Endothelial cell (in vitro differentiated cells): ENCODE results near the gene SSPN. TPM values are rescaled to one million over a fixed set of nuclear protein-coding genes. Genes with fewer than 3 reads are reported as not detected.

ENCODE experiments used
- DNase-seq: peaks from one replicate; pipeline ENCODE4 v3.0.0; 2021; ENCODE audit warnings: low spot score
- H3K27ac Mint-ChIP-seq: one replicate; pipeline ENCODE4 v1.8.0; 2021; ENCODE audit warnings: mixed read lengths, inconsistent platforms; ENCODE audit not compliant: unreplicated experiment
- H3K27me3 Mint-ChIP-seq: one replicate; pipeline ENCODE4 v1.8.0; 2021; ENCODE audit warnings: mild to moderate bottlenecking, moderate library complexity, mixed read lengths, inconsistent platforms; ENCODE audit not compliant: unreplicated experiment
- H3K36me3 Mint-ChIP-seq: one replicate; pipeline ENCODE4 v1.8.0; 2021; ENCODE audit warnings: mild to moderate bottlenecking, low read depth, mixed read lengths, inconsistent platforms; ENCODE audit not compliant: unreplicated experiment
- H3K4me1 Mint-ChIP-seq: one replicate; pipeline ENCODE4 v1.8.0; 2021; ENCODE audit warnings: mild to moderate bottlenecking, mixed read lengths, inconsistent platforms; ENCODE audit not compliant: unreplicated experiment
- H3K4me3 Mint-ChIP-seq: one replicate; pipeline ENCODE4 v1.8.0; 2021; ENCODE audit warnings: mild to moderate bottlenecking, mixed read lengths, inconsistent platforms; ENCODE audit not compliant: unreplicated experiment
- H3K9me3 Mint-ChIP-seq: one replicate; pipeline ENCODE4 v1.8.0; 2021; ENCODE audit warnings: mixed read lengths, inconsistent platforms; ENCODE audit not compliant: unreplicated experiment
- CTCF ChIP-seq: fragments of 200-600 bp; sonication (generic); IDR thresholded peaks from one replicate; pipeline ENCODE4 v1.5.0; 2021; ENCODE audit warnings: antibody characterized with exemption; ENCODE audit not compliant: unreplicated experiment
- total RNA-seq: library from RNA; stranded (reverse); fragmentation: NEBNext Ultra II Directional; extraction: Animal tissue kit (Norgen Biotek cat#: 25700); gene quantifications from one replicate; pipeline ENCODE4 v1.2.1, GENCODE V29; 2021; ENCODE audit not compliant: unreplicated experiment

SSPN gene
- total RNA-seq, 1 donor from 2014 or later, result 2.7 TPM

GRCh38 chr12:26279091-26279490 is 83.7 kb downstream of the SSPN start:
- no peak for TF ChIP-seq CTCF
- Mint-ChIP-seq H3K4me3 (no peak overlapping the region), H3K27me3 (peaks cover 2% of the 10 kb centered on the region), H3K4me1 (peaks cover 16% of the 10 kb centered on the region), H3K9me3 (no peaks in the 10 kb centered on the region), H3K27ac (no peak overlapping the region), H3K36me3 (no peaks in the 10 kb centered on the region)
- DNase-seq, result no peak

GRCh38 chr12:26279908-26280307 is 84.5 kb downstream of the SSPN start:
- TF ChIP-seq CTCF, result no peak
- H3K4me1 Mint-ChIP-seq, result peaks cover 9% of the 10 kb centered on the region
- H3K36me3 Mint-ChIP-seq, result no peaks in the 10 kb centered on the region
- peaks cover 2% of the 10 kb centered on the region for H3K27me3 Mint-ChIP-seq
- H3K27ac Mint-ChIP-seq, result no peak overlapping the region
- H3K4me3 Mint-ChIP-seq, result no peak overlapping the region
- no peak for DNase-seq
- no peaks in the 10 kb centered on the region for H3K9me3 Mint-ChIP-seq

GRCh38 chr12:26280869-26281268 is 85.5 kb downstream of the SSPN start:
- H3K27me3 Mint-ChIP-seq, result no peaks in the 10 kb centered on the region

GRCh38 chr12:26281320-26281719 is 85.9 kb downstream of the SSPN start:
- Mint-ChIP-seq H3K27ac (no peak overlapping the region), H3K27me3 (no peaks in the 10 kb centered on the region), H3K4me3 (no peak overlapping the region), H3K4me1 (peaks cover 2% of the 10 kb centered on the region), H3K36me3 (no peaks in the 10 kb centered on the region), H3K9me3 (no peaks in the 10 kb centered on the region)
- TF ChIP-seq CTCF, result no peak
- DNase-seq, result no peak

More at GRCh38 chr12:26280869-26281268, 85.5 kb downstream of the SSPN start:
- TF ChIP-seq CTCF, result no peak
- Mint-ChIP-seq H3K9me3 (no peaks in the 10 kb centered on the region), H3K4me1 (peaks cover 4% of the 10 kb centered on the region), H3K27ac (no peak overlapping the region), H3K36me3 (no peaks in the 10 kb centered on the region), H3K4me3 (no peak overlapping the region)
- no peak for DNase-seq

GRCh38 chr12:26282339-26282940 is 87.1 kb downstream of the SSPN start:
- Mint-ChIP-seq H3K4me1 (peaks cover 5% of the 10 kb centered on the region), H3K27ac (no peak overlapping the region), H3K27me3 (no peaks in the 10 kb centered on the region), H3K4me3 (no peak overlapping the region), H3K36me3 (no peaks in the 10 kb centered on the region), H3K9me3 (no peaks in the 10 kb centered on the region)
- TF ChIP-seq CTCF, result no peak
- DNase-seq, result no peak
